CD4-positive, alpha-beta T cell treated with Interleukin-15 for 4 hours (primary cell): Measurements from ENCODE around the gene LRFN2.

ENCODE experiments used
- DNase-seq: peaks from one replicate; pipeline ENCODE4 v3.0.0-alpha.2; 2020; ENCODE audit warnings: low spot score

The LRFN2 gene

GRCh38 chr6:40543776-40544175 lies 43.4 kb downstream of the LRFN2 start:
- no peak for DNase-seq

GRCh38 chr6:40543146-40543545 lies 44.0 kb downstream of the LRFN2 start:
- no peak for DNase-seq

GRCh38 chr6:40542175-40542764 lies 44.9 kb downstream of the LRFN2 start:
- DNase-seq = no peak

- DNase-seq = no peak
These were observed 45.5 kb downstream of the LRFN2 start for GRCh38 chr6:40541556-40542174.

GRCh38 chr6:40540790-40541189 lies 46.4 kb downstream of the LRFN2 start:
- no peak for DNase-seq

- DNase-seq = no peak
These were observed 47.3 kb downstream of the LRFN2 start for GRCh38 chr6:40539853-40540252.

- no peak for DNase-seq
These were observed 48.6 kb downstream of the LRFN2 start for GRCh38 chr6:40538556-40538955.

- no peak for DNase-seq
These were observed 49.7 kb downstream of the LRFN2 start for GRCh38 chr6:40537446-40537845.

- no peak for DNase-seq
These were observed 50.7 kb downstream of the LRFN2 start for GRCh38 chr6:40536442-40536841.

- DNase-seq = no peak
These were observed 51.3 kb downstream of the LRFN2 start for GRCh38 chr6:40535819-40536380.

- DNase-seq = no peak
These were observed 51.9 kb downstream of the LRFN2 start for GRCh38 chr6:40535110-40535818.

GRCh38 chr6:40532349-40533000 lies 54.7 kb downstream of the LRFN2 start:
- DNase-seq = no peak

GRCh38 chr6:40529919-40530318 lies 57.2 kb downstream of the LRFN2 start:
- DNase-seq = no peak

- DNase-seq = no peak
These were observed 58.1 kb downstream of the LRFN2 start for GRCh38 chr6:40529040-40529439.

GRCh38 chr6:40528051-40528450 lies 59.1 kb downstream of the LRFN2 start:
- DNase-seq = no peak

GRCh38 chr6:40526036-40526435 lies 61.1 kb downstream of the LRFN2 start:
- DNase-seq = no peak

- DNase-seq = no peak
These were observed 62.2 kb downstream of the LRFN2 start for GRCh38 chr6:40524797-40525585.

GRCh38 chr6:40523505-40524172 lies 63.5 kb downstream of the LRFN2 start:
- DNase-seq = no peak

- DNase-seq = no peak
These were observed 65.7 kb downstream of the LRFN2 start for GRCh38 chr6:40521496-40521895.

- DNase-seq = no peak
These were observed 66.5 kb downstream of the LRFN2 start for GRCh38 chr6:40520678-40521077.

GRCh38 chr6:40520084-40520483 lies 67.1 kb downstream of the LRFN2 start:
- no peak for DNase-seq
